Activated CD4-positive, alpha-beta memory T cell treated with anti-CD3 and anti-CD28 coated beads, Interleukin-2, amount 10 ng/mL, durations not matched to agents 7 days and 5 days (primary cell): ENCODE results near the gene ABHD15. TPM values are rescaled to one million over a fixed set of nuclear protein-coding genes. Genes with fewer than 3 reads are reported as not detected.

Experiments used
- CTCF ChIA-PET: fragments of 350-600 bp; sonication (Branson Sonifier 250); formaldehyde crosslinking; loops from one replicate; lab custom pipeline; 2021; ENCODE audit warnings: antibody characterized with exemption, inconsistent platforms; lab: Charles Lee
- POLR2A ChIA-PET: fragments of 350-600 bp; sonication (Branson Sonifier 250); formaldehyde crosslinking; loops from one replicate; lab custom pipeline; 2021; ENCODE audit warnings: antibody characterized with exemption; lab: Charles Lee
- DNase-seq: peaks from one replicate; pipeline ENCODE4 v3.0.0-alpha.2; 2020
- H3K27ac Mint-ChIP-seq: one replicate; pipeline ENCODE4 v1.8.0; 2021; ENCODE audit warnings: mild to moderate bottlenecking, mixed read lengths
- H3K27me3 Mint-ChIP-seq: one replicate; pipeline ENCODE4 v1.8.0; 2021; ENCODE audit warnings: mixed read lengths
- H3K36me3 Mint-ChIP-seq: one replicate; pipeline ENCODE4 v1.8.0; 2021; ENCODE audit warnings: low read depth, mixed read lengths
- H3K4me1 Mint-ChIP-seq: one replicate; pipeline ENCODE4 v1.8.0; 2021; ENCODE audit warnings: mixed read lengths
- H3K4me3 Mint-ChIP-seq: one replicate; pipeline ENCODE4 v1.8.0; 2021; ENCODE audit warnings: mild to moderate bottlenecking, mixed read lengths
- H3K9me3 Mint-ChIP-seq: one replicate; pipeline ENCODE4 v1.8.0; 2021; ENCODE audit warnings: mixed read lengths
- total RNA-seq, 2 experiments: library from RNA; stranded (reverse); gene quantifications; one replicate each; pipeline ENCODE4 v1.2.3, GENCODE V29; 2021

ABHD15 gene
- total RNA-seq, 2 experiments from 2014 or later = 18.5 to 19.3 TPM

- Mint-ChIP-seq H3K4me3 (peak overlapping the region; percentile 97), H3K4me1 (peaks cover 73% of the 10 kb centered on the region), H3K27me3 (no peaks in the 10 kb centered on the region), H3K9me3 (no peaks in the 10 kb centered on the region), H3K36me3 (peaks cover 15% of the 10 kb centered on the region), H3K27ac (peak overlapping the region; percentile 44)
- POLR2A ChIA-PET = interaction anchor here (0.8 to 4.9 kb wide), 6 partner anchors 17 to 447 kb away, joined by 3 to 61 read pairs (median 6); partner anchors contain the start of genes ABHD15, SSH2 and TP53I13
- DNase-seq = no peak
- CTCF ChIA-PET = interaction anchor here (0.7 to 3.1 kb wide), 9 partner anchors 14 to 217 kb away, joined by 3 to 19 read pairs (median 4); no protein-coding TSS in a partner anchor
These were observed 20.0 kb upstream of the ABHD15 start for GRCh38 chr17:29586676-29587469.

GRCh38 chr17:29585080-29585751 lies 18.4 kb upstream of the ABHD15 start:
- Mint-ChIP-seq H3K27ac (peak overlapping the region; percentile 73), H3K4me1 (peaks cover 60% of the 10 kb centered on the region), H3K27me3 (no peaks in the 10 kb centered on the region), H3K36me3 (peaks cover 18% of the 10 kb centered on the region), H3K4me3 (peak overlapping the region; percentile 37), H3K9me3 (no peaks in the 10 kb centered on the region)
- ChIA-PET POLR2A (interaction anchor here (1.7 to 4.9 kb wide), 3 partner anchors 18 to 31 kb away, joined by 4 to 61 read pairs (median 24); partner anchors contain the start of genes ABHD15 and TP53I13), CTCF (interaction anchor here (1.2 to 4.4 kb wide), 5 partner anchors 13 to 215 kb away, joined by 3 to 19 read pairs (median 4); no protein-coding TSS in a partner anchor)
- DNase-seq = no peak

GRCh38 chr17:29584452-29585079 lies 17.7 kb upstream of the ABHD15 start:
- Mint-ChIP-seq H3K27me3 (no peaks in the 10 kb centered on the region), H3K36me3 (peaks cover 19% of the 10 kb centered on the region), H3K27ac (peak overlapping the region; percentile 73), H3K4me1 (peaks cover 57% of the 10 kb centered on the region), H3K4me3 (no peak overlapping the region), H3K9me3 (no peaks in the 10 kb centered on the region)
- CTCF ChIA-PET = interaction anchor here (0.7 to 4.4 kb wide), 5 partner anchors 12 to 195 kb away, joined by 3 to 19 read pairs (median 4); no protein-coding TSS in a partner anchor
- no peak for DNase-seq
- POLR2A ChIA-PET = interaction anchor here (4.9 kb wide), 1 partner anchor 32 kb away, joined by 61 read pairs; no protein-coding TSS in a partner anchor

GRCh38 chr17:29583324-29584248 lies 16.7 kb upstream of the ABHD15 start:
- ChIA-PET CTCF (interaction anchor here (1.7 to 5.5 kb wide), 4 partner anchors 8 to 34 kb away, joined by 3 to 43 read pairs (median 30); partner anchors contain the start of gene ANKRD13B), POLR2A (interaction anchor here (1.6 kb wide), 1 partner anchor 34 kb away, joined by 8 read pairs; no protein-coding TSS in a partner anchor)
- Mint-ChIP-seq H3K36me3 (peaks cover 23% of the 10 kb centered on the region), H3K4me1 (peaks cover 57% of the 10 kb centered on the region), H3K27me3 (no peaks in the 10 kb centered on the region), H3K4me3 (no peak overlapping the region), H3K27ac (peak overlapping the region; percentile 73), H3K9me3 (no peaks in the 10 kb centered on the region)
- DNase-seq = no peak

GRCh38 chr17:29582772-29583171 lies 15.9 kb upstream of the ABHD15 start:
- no peaks in the 10 kb centered on the region for H3K27me3 Mint-ChIP-seq
- peaks cover 28% of the 10 kb centered on the region for H3K36me3 Mint-ChIP-seq
- ChIA-PET POLR2A (interaction anchor here (1.3 to 1.7 kb wide), 3 partner anchors 8 to 35 kb away, joined by 4 to 8 read pairs (median 8); partner anchors contain the start of gene ABHD15), CTCF (interaction anchor here (2.0 to 5.5 kb wide), 4 partner anchors 9 to 35 kb away, joined by 6 to 43 read pairs (median 30); partner anchors contain the start of gene ANKRD13B)
- no peak for DNase-seq
- H3K4me3 Mint-ChIP-seq = no peak overlapping the region
- no peaks in the 10 kb centered on the region for H3K9me3 Mint-ChIP-seq
- peaks cover 52% of the 10 kb centered on the region for H3K4me1 Mint-ChIP-seq
- H3K27ac Mint-ChIP-seq = no peak overlapping the region

GRCh38 chr17:29582254-29582765 lies 15.5 kb upstream of the ABHD15 start:
- ChIA-PET CTCF (interaction anchor here (0.5 to 5.5 kb wide), 5 partner anchors 9 to 291 kb away, joined by 3 to 43 read pairs (median 19); partner anchors contain the start of gene ANKRD13B), POLR2A (interaction anchor here (1.3 to 1.7 kb wide), 3 partner anchors 9 to 35 kb away, joined by 4 to 8 read pairs (median 8); partner anchors contain the start of gene ABHD15)
- Mint-ChIP-seq H3K4me3 (no peak overlapping the region), H3K4me1 (peaks cover 47% of the 10 kb centered on the region), H3K36me3 (peaks cover 30% of the 10 kb centered on the region), H3K27me3 (no peaks in the 10 kb centered on the region), H3K9me3 (no peaks in the 10 kb centered on the region), H3K27ac (peak overlapping the region; percentile 26)
- DNase-seq = no peak

GRCh38 chr17:29581583-29582253 lies 14.9 kb upstream of the ABHD15 start:
- no peak overlapping the region for H3K4me3 Mint-ChIP-seq
- peaks cover 30% of the 10 kb centered on the region for H3K36me3 Mint-ChIP-seq
- no peak for DNase-seq
- H3K4me1 Mint-ChIP-seq = peaks cover 41% of the 10 kb centered on the region
- no peaks in the 10 kb centered on the region for H3K27me3 Mint-ChIP-seq
- H3K9me3 Mint-ChIP-seq = no peaks in the 10 kb centered on the region
- no peak overlapping the region for H3K27ac Mint-ChIP-seq
- CTCF ChIA-PET = interaction anchor here (0.5 to 5.5 kb wide), 10 partner anchors 9 to 291 kb away, joined by 3 to 43 read pairs (median 6); partner anchors contain the start of gene ANKRD13B
- POLR2A ChIA-PET = interaction anchor here (1.2 to 4.4 kb wide), 5 partner anchors 9 to 36 kb away, joined by 4 to 24 read pairs (median 8); partner anchors contain the start of gene ABHD15

- Mint-ChIP-seq H3K9me3 (no peaks in the 10 kb centered on the region), H3K27ac (peak overlapping the region; percentile 85), H3K4me3 (no peak overlapping the region), H3K27me3 (no peaks in the 10 kb centered on the region), H3K36me3 (peaks cover 36% of the 10 kb centered on the region), H3K4me1 (peaks cover 25% of the 10 kb centered on the region)
- ChIA-PET CTCF (interaction anchor here (0.6 to 5.5 kb wide), 12 partner anchors 8 to 351 kb away, joined by 3 to 43 read pairs (median 4); partner anchors contain the start of gene ANKRD13B), POLR2A (interaction anchor here (1.2 to 4.4 kb wide), 3 partner anchors 12 to 37 kb away, joined by 5 to 24 read pairs (median 13); partner anchors contain the start of genes ABHD15 and ANKRD13B)
- peak; percentile 90 for DNase-seq
These were observed 13.3 kb upstream of the ABHD15 start for GRCh38 chr17:29579866-29580771.

GRCh38 chr17:29578626-29579485 lies 12.0 kb upstream of the ABHD15 start:
- CTCF ChIA-PET = interaction anchor here (1.0 to 5.5 kb wide), 7 partner anchors 9 to 353 kb away, joined by 3 to 43 read pairs (median 4); partner anchors contain the start of gene ANKRD13B
- H3K4me1 Mint-ChIP-seq = peaks cover 15% of the 10 kb centered on the region
- DNase-seq = no peak
- H3K27ac Mint-ChIP-seq = no peak overlapping the region
- no peaks in the 10 kb centered on the region for H3K9me3 Mint-ChIP-seq
- H3K4me3 Mint-ChIP-seq = no peak overlapping the region
- H3K36me3 Mint-ChIP-seq = peaks cover 42% of the 10 kb centered on the region
- H3K27me3 Mint-ChIP-seq = no peaks in the 10 kb centered on the region
- POLR2A ChIA-PET = interaction anchor here (2.1 to 4.4 kb wide), 2 partner anchors 13 to 38 kb away, joined by 13 to 24 read pairs; partner anchors contain the start of gene ANKRD13B
